Stomach (tissue), 4 donors: ENCODE results near the gene PRUNE2.

Source experiments
- CTCF ChIP-seq, 7 experiments: fragments of 450-650 bp in 4 of 7; fragments of 200-600 bp in 3 of 7; sonication (generic) in 3 of 7; IDR thresholded peaks; one replicate each; pipeline ENCODE4 v1.5.1; 2016 to 2019; ENCODE audit warnings: antibody characterized with exemption in 7 of 7, control low read depth in 2 of 7, mild to moderate bottlenecking in 1 of 7
- POLR2A ChIP-seq, 4 donors: fragments of 450-650 bp; IDR thresholded peaks; one replicate each; pipeline ENCODE4 v1.6.1; 2016; ENCODE audit warnings: antibody characterized with exemption in 4 of 4, control low read depth in 2 of 4, mild to moderate bottlenecking in 1 of 4, moderate library complexity in 1 of 4

- no peak for TF ChIP-seq CTCF (IDR thresholded peaks at IDR 0.05)
- TF ChIP-seq POLR2A (IDR thresholded peaks at IDR 0.05) = no peak
These were observed 198.4 kb downstream of the PRUNE2 start for GRCh38 chr9:76707510-76707909.
